HG02840 (cell line): ENCODE measurements around the gene SPECC1L.

Experiments used
- ATAC-seq: cut with Tn5 transposase; IDR thresholded peaks from one replicate; pipeline ENCODE4 v1.9.1; 2021; ENCODE audit warnings: mild to moderate bottlenecking, moderate library complexity, moderate number of reproducible peaks; ENCODE audit not compliant: unreplicated experiment, low FRiP score

SPECC1L gene

GRCh38 chr22:24457894-24458420, 187.3 kb downstream of the SPECC1L start:
- ATAC-seq, result no peak

- ATAC-seq, result no peak
Measured at GRCh38 chr22:24459911-24460310, 189.3 kb downstream of the SPECC1L start.

DNA sequence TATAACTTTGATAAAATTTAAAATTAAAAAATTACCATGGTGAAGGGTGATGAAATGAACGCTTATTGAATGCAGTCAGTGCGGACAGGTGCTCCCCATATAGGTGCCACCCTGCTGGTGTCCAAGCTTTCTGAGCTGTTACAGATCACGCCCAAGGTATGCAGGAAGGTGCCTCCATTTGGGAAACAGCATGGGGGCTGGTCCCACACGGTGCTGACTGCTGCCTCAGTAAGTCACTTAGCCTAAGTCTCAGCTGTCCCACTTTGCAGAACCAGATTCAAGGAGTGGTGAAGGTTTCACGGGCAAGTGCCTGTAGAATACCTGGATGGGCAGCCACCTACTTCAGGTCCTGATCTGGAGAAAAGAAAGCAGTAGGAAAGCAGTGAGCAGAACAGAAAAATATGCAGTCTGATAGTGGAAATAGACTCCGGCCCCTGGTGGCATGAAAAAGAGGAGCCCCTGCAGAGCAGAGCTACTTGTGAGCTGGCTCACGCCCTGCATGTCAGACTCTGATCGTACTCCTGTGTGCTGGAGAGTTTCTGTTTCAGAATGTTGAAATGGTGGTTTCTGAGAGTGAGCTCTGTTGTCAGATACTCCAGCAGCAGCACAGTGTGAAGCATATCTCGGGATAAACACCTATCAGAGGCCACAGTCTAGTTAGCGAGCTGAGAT, 189.9 kb downstream of the SPECC1L start:
- ATAC-seq, result no peak

- ATAC-seq, result no peak
Measured at GRCh38 chr22:24463071-24463760, 192.6 kb downstream of the SPECC1L start.

DNA sequence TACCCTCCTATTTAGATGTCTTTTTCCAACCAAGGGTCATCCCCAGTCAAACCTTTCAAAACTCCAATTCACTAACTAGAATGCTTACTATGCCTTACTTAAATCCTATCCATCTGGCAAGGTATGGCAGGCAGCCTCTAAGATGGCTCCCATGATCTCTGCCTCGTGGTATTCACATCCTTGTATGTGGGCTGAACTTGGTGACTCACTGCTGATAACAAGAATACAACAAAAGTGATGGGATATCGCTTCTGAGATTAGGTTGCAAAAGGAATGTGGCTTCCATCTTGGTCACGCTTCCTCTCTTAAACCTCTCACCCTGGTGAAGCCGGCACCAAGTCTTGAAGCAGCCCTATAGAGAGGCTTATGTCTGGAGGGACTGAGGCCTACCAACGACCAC, 194.9 kb downstream of the SPECC1L start:
- no peak for ATAC-seq

GRCh38 chr22:24465975-24466374, 195.3 kb downstream of the SPECC1L start:
- ATAC-seq, result no peak

DNA sequence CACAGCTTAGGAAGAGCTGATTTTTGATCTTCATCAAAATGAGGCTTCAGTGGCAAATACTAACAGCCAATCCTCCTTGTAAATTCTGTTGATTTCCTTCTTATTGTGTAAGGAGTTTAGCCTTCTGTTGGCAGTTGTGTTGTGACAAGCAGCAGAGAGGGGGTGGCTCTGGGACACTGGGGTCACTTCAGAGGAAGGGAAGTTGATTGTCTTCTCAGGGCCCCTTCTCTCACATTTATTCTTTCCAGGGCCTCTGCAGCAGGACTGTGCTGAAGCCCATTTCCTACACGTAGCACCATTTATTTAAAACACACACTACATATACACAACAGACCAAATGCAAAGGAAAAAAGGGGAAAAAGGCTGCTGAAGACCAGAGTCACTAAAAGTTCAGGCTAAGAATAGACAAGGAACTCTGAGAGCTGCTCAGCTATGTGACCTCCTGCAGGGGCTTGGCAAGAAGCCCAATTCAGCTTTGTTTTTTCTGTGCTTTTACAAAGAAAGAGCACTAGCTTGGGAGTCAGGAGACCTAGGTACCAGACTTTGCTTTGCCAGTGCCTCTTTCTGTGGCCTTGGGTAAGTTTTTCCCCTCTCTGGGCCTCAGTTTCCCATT, 196.2 kb downstream of the SPECC1L start:
- ATAC-seq, result no peak

DNA sequence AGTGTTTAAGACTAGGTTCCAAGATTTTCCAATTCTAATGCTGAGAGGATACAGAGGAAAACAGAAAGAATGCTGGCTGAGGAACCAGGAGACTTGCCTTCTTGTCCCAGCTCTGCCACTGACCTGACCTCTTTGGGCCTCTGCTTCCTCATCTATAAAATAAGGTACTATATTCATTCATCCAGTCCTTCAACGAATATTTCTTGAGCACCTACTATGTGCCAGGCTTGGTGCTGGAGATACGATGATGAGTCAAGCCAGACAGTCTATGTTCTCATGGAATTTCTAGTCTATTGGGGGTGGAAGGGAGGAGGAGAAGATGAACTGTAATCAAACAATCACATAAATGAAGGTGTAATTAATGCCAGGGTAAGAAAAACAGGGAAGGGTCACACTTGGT, 196.7 kb downstream of the SPECC1L start:
- ATAC-seq, result no peak
